MCF 10A (cell line): Measurements from ENCODE around the gene GRIK5. TPM values are rescaled to one million over a fixed set of nuclear protein-coding genes. Genes with fewer than 3 reads are reported as not detected.
"Not testable (repeated sequence)": the region's sequence is repeated elsewhere in the genome, so short reads cannot be mapped to it uniquely, and the experiment has no call there.

Experiments
- BruUV-seq: library from RNA; stranded (reverse); fragments of 400-500 nt; replicated peaks from 2 replicates; lab custom pipeline; 2021; lab: Mats Ljungman, UMichigan
- CTCF ChIA-PET: fragments of 300-600 bp; sonication (Branson Sonifier 250); formaldehyde crosslinking; extraction: SDS; loops from one replicate; lab custom pipeline; 2021; ENCODE audit warnings: antibody characterized with exemption, inconsistent platforms; lab: Yijun Ruan, JAX
- POLR2A ChIA-PET: fragments of 300-600, 350-650 bp; sonication (Branson Sonifier 250); formaldehyde crosslinking; extraction: SDS; loops from one replicate; lab custom pipeline; 2020; ENCODE audit warnings: antibody characterized with exemption, inconsistent platforms; lab: Yijun Ruan, JAX
- DNase-seq: peaks from one replicate; pipeline ENCODE4 v3.0.0-alpha.2; 2018; ENCODE audit not compliant: unreplicated experiment
- H3K27ac Mint-ChIP-seq: one replicate; pipeline ENCODE4 v1.8.0; 2022; ENCODE audit warnings: mild to moderate bottlenecking, low read depth, mixed read lengths; ENCODE audit not compliant: unreplicated experiment
- H3K27me3 Mint-ChIP-seq: one replicate; pipeline ENCODE4 v1.8.0; 2022; ENCODE audit warnings: mixed read lengths; ENCODE audit not compliant: insufficient read depth, unreplicated experiment
- H3K36me3 Mint-ChIP-seq: one replicate; pipeline ENCODE4 v1.8.0; 2022; ENCODE audit warnings: mild to moderate bottlenecking, moderate library complexity, mixed read lengths; ENCODE audit not compliant: insufficient read depth, unreplicated experiment
- H3K4me1 Mint-ChIP-seq: one replicate; pipeline ENCODE4 v1.8.0; 2022; ENCODE audit warnings: mixed read lengths; ENCODE audit not compliant: insufficient read depth, unreplicated experiment
- H3K4me3 Mint-ChIP-seq: one replicate; pipeline ENCODE4 v1.8.0; 2022; ENCODE audit warnings: mild to moderate bottlenecking, moderate library complexity, mixed read lengths; ENCODE audit not compliant: unreplicated experiment
- H3K9me3 Mint-ChIP-seq: one replicate; pipeline ENCODE4 v1.8.0; 2022; ENCODE audit warnings: mixed read lengths; ENCODE audit not compliant: unreplicated experiment
- CTCF ChIP-seq: fragments of 200-600 bp; IDR thresholded peaks from one replicate; pipeline ENCODE4 v1.8.0; 2022; ENCODE audit warnings: antibody characterized with exemption, mild to moderate bottlenecking; ENCODE audit not compliant: unreplicated experiment
- intact Hi-C: fragments of 100-400 bp; cut with micrococcal nuclease; formaldehyde crosslinking; loops from 2 replicates; pipeline ENCODE4 v1.14.1; 2022
- total RNA-seq: library from RNA; stranded (reverse); gene quantifications from 2 replicates; pipeline ENCODE4 v1.2.3, GENCODE V29; 2022

GRIK5 gene
- total RNA-seq, 1 experiment from 2014 or later, result 1.8 TPM

- BruUV-seq, result no TSS peak
- Mint-ChIP-seq H3K4me1 (peaks cover 6% of the 10 kb centered on the region), H3K36me3 (peaks cover 6% of the 10 kb centered on the region), H3K27me3 (no peaks in the 10 kb centered on the region), H3K4me3 (no peak overlapping the region), H3K9me3 (no peaks in the 10 kb centered on the region), H3K27ac (no peak overlapping the region)
- ChIA-PET POLR2A (interaction anchor here (0.7 to 1.5 kb wide), 2 partner anchors 11 to 31 kb away, joined by 3 read pairs; partner anchors contain the start of gene ZNF574), CTCF (interaction anchor here (0.5 to 2.1 kb wide), 2 partner anchors 11 to 15 kb away, joined by 4 to 10 read pairs; no protein-coding TSS in a partner anchor)
- intact Hi-C loops, result no loop called here
- no peak for DNase-seq
- TF ChIP-seq CTCF, result no peak
Measured at GRCh38 chr19:42045575-42045974, 24.4 kb downstream of the GRIK5 start.

DNA sequence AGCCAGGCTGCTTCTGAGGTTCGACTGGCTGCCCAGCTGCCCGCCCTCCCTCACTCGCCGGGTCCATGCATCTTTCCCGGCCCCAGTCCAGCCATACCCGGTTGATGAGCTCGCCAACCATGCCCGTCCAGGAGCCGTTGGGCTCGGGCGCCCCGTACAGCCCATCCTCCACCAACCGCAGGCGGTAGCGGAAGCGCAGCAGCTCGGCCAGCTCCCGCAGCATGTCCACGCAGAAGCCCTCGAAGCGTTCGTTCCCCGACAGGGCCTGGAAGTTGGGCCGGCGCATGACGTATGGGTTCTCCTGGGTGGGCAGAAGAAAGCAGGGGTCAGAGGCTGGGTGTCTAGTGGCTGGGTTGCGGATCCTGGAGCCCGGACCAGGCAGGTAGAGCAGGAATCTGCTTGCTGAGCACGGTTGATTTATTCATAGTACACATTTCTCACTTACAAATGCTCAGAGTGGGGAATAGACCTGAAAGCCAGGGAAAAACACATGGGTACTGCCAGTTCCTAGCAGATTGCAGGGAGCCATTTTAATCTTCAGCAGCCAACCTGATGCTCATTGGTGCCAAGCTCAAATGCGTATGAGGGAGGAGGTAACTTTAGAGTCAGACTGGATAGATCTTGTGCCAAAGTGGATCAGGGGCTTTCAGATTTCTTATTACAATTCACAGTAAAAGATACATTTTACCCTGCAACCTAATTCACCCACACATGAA, 27.4 kb downstream of the GRIK5 start:
- CTCF ChIA-PET, result interaction anchor here (0.7 kb wide), 1 partner anchor 91 kb away, joined by 3 read pairs; no protein-coding TSS in a partner anchor
- intact Hi-C loops, result no loop called here
- POLR2A ChIA-PET, result no interaction called here
- Mint-ChIP-seq H3K4me3 (no peak overlapping the region), H3K4me1 (no peaks in the 10 kb centered on the region), H3K9me3 (no peaks in the 10 kb centered on the region), H3K27me3 (no peaks in the 10 kb centered on the region), H3K27ac (no peak overlapping the region), H3K36me3 (peaks cover 6% of the 10 kb centered on the region)
- no TSS peak for BruUV-seq
- DNase-seq, result no peak
- no peak for TF ChIP-seq CTCF

GRCh38 chr19:42040491-42040890, 29.5 kb downstream of the GRIK5 start:
- BruUV-seq, POLR2A ChIA-PET, intact Hi-C loops: not testable (repeated sequence)

GRCh38 chr19:42040031-42040430, 30.0 kb downstream of the GRIK5 start:
- intact Hi-C loops, result no loop called here
- POLR2A ChIA-PET, result no interaction called here
- CTCF ChIA-PET, result interaction anchor here (0.7 kb wide), 1 partner anchor 11 kb away, joined by 3 read pairs; no protein-coding TSS in a partner anchor
- H3K27me3 Mint-ChIP-seq, result no peaks in the 10 kb centered on the region
- TF ChIP-seq CTCF, result no peak
- H3K4me1 Mint-ChIP-seq, result no peaks in the 10 kb centered on the region
- H3K4me3 Mint-ChIP-seq, result no peak overlapping the region
- no peak overlapping the region for H3K27ac Mint-ChIP-seq
- peaks cover 6% of the 10 kb centered on the region for H3K36me3 Mint-ChIP-seq
- BruUV-seq, result no TSS peak
- no peaks in the 10 kb centered on the region for H3K9me3 Mint-ChIP-seq
- DNase-seq, result no peak

More at GRCh38 chr19:42040491-42040890, 29.5 kb downstream of the GRIK5 start:
- H3K27ac Mint-ChIP-seq, H3K27me3 Mint-ChIP-seq, H3K36me3 Mint-ChIP-seq, CTCF ChIA-PET, DNase-seq, H3K9me3 Mint-ChIP-seq, H3K4me1 Mint-ChIP-seq, H3K4me3 Mint-ChIP-seq: not testable (repeated sequence)
